HepG2 (cell line): ENCODE measurements around the gene GASK1A. TPM values are rescaled to one million over a fixed set of nuclear protein-coding genes. Genes with fewer than 3 reads are reported as not detected.

ENCODE experiments used
- ATAC-seq: fragments of 200-7000 bp; cut with Tn5 transposase; 3 replicates; pipeline ENCODE4 v1.9.1; 2020; ENCODE audit warnings: mild to moderate bottlenecking, moderate library complexity
- BruUV-seq: library from RNA; stranded (reverse); fragments of 400-500 nt; replicated peaks from 2 replicates; lab custom pipeline; 2021; lab: Mats Ljungman, UMichigan
- CTCF ChIA-PET: fragments of 300-600 bp; formaldehyde crosslinking; extraction: SDS; loops from one replicate; lab custom pipeline; 2021; ENCODE audit warnings: low total read pairs, inconsistent platforms, low intra/inter-chr PET ratio; lab: Yijun Ruan, JAX
- POLR2A ChIA-PET: fragments of 350-600 bp; sonication (Branson Sonifier 250); formaldehyde crosslinking; loops from one replicate; lab custom pipeline; 2020; ENCODE audit warnings: antibody characterized with exemption, inconsistent platforms; lab: Yijun Ruan, JAX
- DNase-seq: peaks from one replicate; pipeline ENCODE4 v3.0.0-alpha.2; 2015; ENCODE audit warnings: low spot score
- FAIRE-seq: peaks from 3 replicates; lab custom pipeline; 2011; peaks lifted over from hg19 to GRCh38; lab: Jason Lieb, UNC
- H2AFZ ChIP-seq: one replicate; pipeline ENCODE4 v1.6.1; 2011; ENCODE audit warnings: low read length, inconsistent platforms
- H3K27ac ChIP-seq: fragments of 300-600 bp; 3 replicates; pipeline ENCODE4 v1.8.0; 2011; ENCODE audit warnings: mixed run types, mild to moderate bottlenecking, mixed read lengths, low read length, inconsistent platforms; ENCODE audit not compliant: insufficient read depth; ENCODE audit errors: extremely low read length
- H3K27me3 ChIP-seq, 2 experiments: fragments of 200-600 bp in 1 of 2; 2 replicates in 1 of 2; 3 replicates in 1 of 2; pipeline versions ENCODE4 v1.6.0 to v1.8.0; 2011; ENCODE audit warnings: low read length in 2 of 2, mild to moderate bottlenecking in 2 of 2, moderate library complexity in 2 of 2, inconsistent platforms in 1 of 2; ENCODE audit not compliant: insufficient read depth in 2 of 2, control insufficient read depth in 1 of 2
- H3K36me3 ChIP-seq, 2 experiments: fragments of 200-600 bp in 1 of 2; replicated peaks in 1 of 2; 2 replicates in 1 of 2; 3 replicates in 1 of 2; pipeline versions ENCODE4 v1.5.1 to v1.8.0; 2011; ENCODE audit warnings: low read length in 2 of 2, inconsistent platforms in 1 of 2; ENCODE audit not compliant: insufficient read depth in 2 of 2, control insufficient read depth in 1 of 2
- H3K4me1 ChIP-seq: 2 replicates; pipeline ENCODE4 v1.5.1; 2012; ENCODE audit warnings: low read length, inconsistent platforms; ENCODE audit not compliant: insufficient read depth
- H3K4me2 ChIP-seq: 2 replicates; pipeline ENCODE4 v1.6.0; 2011; ENCODE audit warnings: low read depth, low read length, inconsistent platforms
- H3K4me3 ChIP-seq, 3 experiments: fragments of 200-600 bp in 1 of 3; sonication (generic), shearing (Covaris generic) in 1 of 3; replicated peaks in 1 of 3; 2 replicates each; pipeline ENCODE4 v1.5.1; 2011 to 2016; ENCODE audit warnings: low read length in 3 of 3, inconsistent platforms in 2 of 3, low read depth in 2 of 3, mild to moderate bottlenecking in 2 of 3, control low read depth in 1 of 3, mixed read lengths in 1 of 3; ENCODE audit not compliant: insufficient read depth in 1 of 3
- H3K79me2 ChIP-seq: one replicate; pipeline ENCODE4 v1.6.1; 2011; ENCODE audit warnings: low read length, inconsistent platforms; ENCODE audit not compliant: insufficient read depth
- H3K9ac ChIP-seq: 2 replicates; pipeline ENCODE4 v1.6.0; 2011; ENCODE audit warnings: mild to moderate bottlenecking, low read depth, low read length, inconsistent platforms; ENCODE audit not compliant: insufficient read depth
- H3K9me3 ChIP-seq: 2 replicates; pipeline ENCODE4 v1.5.1; 2012; ENCODE audit warnings: mild to moderate bottlenecking, low read length
- H4K20me1 ChIP-seq: 2 replicates; pipeline ENCODE4 v1.6.0; 2011; ENCODE audit warnings: inconsistent platforms, mild to moderate bottlenecking, low read length, moderate library complexity; ENCODE audit not compliant: insufficient read depth
- ASH2L ChIP-seq: fragments of 300-600, 200-600 bp; sonication (generic); IDR thresholded peaks from 2 replicates; pipeline ENCODE4 v1.7.0; 2017; ENCODE audit warnings: low read depth, mild to moderate bottlenecking, moderate library complexity, mixed read lengths, low read length; ENCODE audit not compliant: insufficient read length
- GFI1 ChIP-seq: sonication (generic); formaldehyde crosslinking; IDR thresholded peaks from 2 replicates; pipeline ENCODE4 v1.5.0; 2020; ENCODE audit warnings: missing genetic modification reagents, mild to moderate bottlenecking, borderline replicate concordance
- GLI4 ChIP-seq: sonication (generic); formaldehyde crosslinking; IDR thresholded peaks from 2 replicates; pipeline ENCODE4 v1.5.1; 2020; ENCODE audit warnings: missing genetic modification reagents, mild to moderate bottlenecking, moderate library complexity, borderline replicate concordance
- HOXA9 ChIP-seq: sonication (generic); formaldehyde crosslinking; IDR thresholded peaks from 2 replicates; pipeline ENCODE4 v1.8.1; 2022; ENCODE audit warnings: missing genetic modification reagents, mild to moderate bottlenecking, moderate library complexity, borderline replicate concordance
- SNRNP70 ChIP-seq: fragments of 200-400 bp; formaldehyde crosslinking; IDR thresholded peaks from 2 replicates; pipeline ENCODE4 v1.6.1; 2017; ENCODE audit warnings: mild to moderate bottlenecking, low read depth, low read length, moderate library complexity
- SOX13 ChIP-seq, 3 experiments: fragments of 450-650 bp in 1 of 3; sonication (generic) in 1 of 3; formaldehyde crosslinking in 1 of 3; IDR thresholded peaks in 2 of 3; conservative IDR thresholded peaks in 1 of 3; 2 replicates each; pipeline versions ENCODE4 v1.5.0 to v1.6.1; 2016 to 2020; ENCODE audit warnings: antibody characterized with exemption in 1 of 3, mild to moderate bottlenecking in 1 of 3, missing compliant biosample characterization in 1 of 3, missing genetic modification reagents in 1 of 3, moderate library complexity in 1 of 3
- SPEN ChIP-seq: sonication (generic); formaldehyde crosslinking; IDR thresholded peaks from 2 replicates; pipeline ENCODE4 v1.5.1; 2020; ENCODE audit warnings: low read depth, mild to moderate bottlenecking, missing genetic modification reagents
- WGBS: methylation state at CpG from one replicate; pipeline ENCODE4 v1.1.6; 2017; ENCODE audit warnings: low lambda C conversion rate; 5-methylcytosine and 5-hydroxymethylcytosine counted together
- in situ Hi-C: cut with HindIII; loops from 2 replicates; pipeline ENCODE4 v1.10.0; 2017; ENCODE audit warnings: low pct_unique_long_range_greater_than_20kb; ENCODE audit not compliant: extremely low pct_ligation_motif_present
- intact Hi-C: fragments of 100-400 bp; cut with micrococcal nuclease; formaldehyde crosslinking; loops from one replicate; pipeline ENCODE4 v1.10.0; 2022; ENCODE audit not compliant: unreplicated experiment
- polyA plus RNA-seq, 8 experiments: library from polyadenylated mRNA; depleted of rRNA in 3 of 8; stranded (reverse) in 7 of 8; unstranded in 1 of 8; fragments of >200 nt; fragmentation: Illumina TruSeq in 4 of 8; extraction: Trizol in 4 of 8; gene quantifications; 2 replicates each; pipeline versions ENCODE4 v1.2.1 to v1.2.3, GENCODE V29; 2011 to 2016; ENCODE audit warnings: low read depth in 4 of 8, missing spikeins in 1 of 8, mixed read lengths in 1 of 8; ENCODE audit not compliant: insufficient read depth in 1 of 8
- total RNA-seq, 5 experiments: library from RNA; depleted of rRNA; stranded (reverse); fragments of >200 nt; fragmentation: Illumina TruSeq; extraction: Trizol; gene quantifications; 2 replicates each; pipeline ENCODE4 v1.2.3, GENCODE V29; 2016; ENCODE audit warnings: low read depth in 1 of 5

GASK1A gene
- total and polyA plus RNA-seq, 2 of the 13 experiments (the other 11 are each of a cell fraction or from before 2014, with no cell fraction given), result not detected

DNA sequence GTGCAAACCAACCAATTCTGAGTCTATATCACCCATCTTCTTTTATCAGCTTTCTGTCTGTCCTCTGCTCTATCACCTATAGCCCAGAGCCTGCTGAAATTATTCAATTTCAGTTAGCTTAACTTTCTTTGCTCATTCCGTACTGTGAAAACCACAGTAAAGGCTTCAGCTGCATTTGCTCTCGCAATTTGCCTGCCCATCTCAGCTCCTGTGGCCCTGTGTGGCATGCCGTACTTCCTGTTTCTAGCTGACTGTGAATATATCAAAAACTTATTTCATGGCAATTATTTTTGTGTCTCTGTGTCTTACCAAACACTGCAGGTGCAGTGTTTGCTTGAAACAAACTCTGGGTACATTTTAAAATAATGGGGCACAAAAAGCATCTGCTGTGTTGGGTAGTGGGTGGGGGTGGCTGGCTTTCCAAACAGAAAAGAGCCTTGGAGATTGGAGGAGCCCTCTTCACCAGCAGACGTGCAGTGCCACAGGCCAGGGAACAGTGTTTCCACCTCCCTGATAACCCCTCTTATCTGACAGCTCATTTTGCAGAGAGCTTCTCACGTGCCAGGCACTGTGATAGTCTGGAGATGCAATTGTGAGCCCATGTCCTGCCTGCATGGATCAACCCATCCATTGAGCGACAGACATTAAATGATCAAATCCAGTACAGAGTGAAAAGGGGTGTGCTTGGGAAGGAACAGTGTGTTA, 45.2 kb downstream of the GASK1A start:
- in situ Hi-C loops, result no loop called here
- Histone ChIP-seq H3K4me1 (peaks cover 5% of the 10 kb centered on the region), H3K9ac (no peak overlapping the region), H4K20me1 (no peaks in the 10 kb centered on the region), H3K4me2 (no peak overlapping the region), H3K9me3 (no peaks in the 10 kb centered on the region), H3K27ac (no peak overlapping the region), H3K4me3 (no peak overlapping the region), H3K27me3 (peaks cover 0 to 46% of the 10 kb centered on the region in 2 experiments; a peak in 4 of 5 replicates), H2AFZ (no peak overlapping the region), H3K79me2 (no peaks in the 10 kb centered on the region), H3K36me3 (no peaks in the 10 kb centered on the region)
- ChIA-PET POLR2A (no interaction called here), CTCF (no interaction called here)
- TF ChIP-seq ASH2L (no peak), SOX13 (IDR thresholded peaks at IDR 0.05) (no peak), SOX13 (CRISPR knock-in tag; conservative IDR thresholded peaks at IDR 0.05 in 1 of 2, IDR thresholded peaks at IDR 0.05 in 1 of 2) (no peak), GFI1 (CRISPR knock-in tag) (no peak), HOXA9 (CRISPR knock-in tag) (no peak), GLI4 (CRISPR knock-in tag) (no peak), SNRNP70 (no peak), SPEN (CRISPR knock-in tag) (no peak)
- DNase-seq (no peak), ATAC-seq (no peak), FAIRE-seq (no peak)
- BruUV-seq, result no TSS peak
- intact Hi-C loops, result no loop called here
- WGBS, result 31% methylated on average over 6 of the region's 6 CpGs
